WTC11 (cell line): Measurements from ENCODE around the gene IFI44. TPM values are rescaled to one million over a fixed set of nuclear protein-coding genes. Genes with fewer than 3 reads are reported as not detected.

Experiments used
- ATAC-seq: fragments of 200-7000 bp; cut with Tn5 transposase; 2 replicates; pipeline ENCODE4 v1.10.0; 2021; ENCODE audit warnings: mild to moderate bottlenecking, moderate library complexity
- CTCF ChIA-PET: fragments of 300-600 bp; sonication (Branson Sonifier 250); formaldehyde crosslinking; loops from one replicate; lab custom pipeline; 2021; ENCODE audit warnings: antibody characterized with exemption; lab: Charles Lee
- POLR2A ChIA-PET: fragments of 350-600 bp; sonication (Branson Sonifier 250); formaldehyde crosslinking; loops from one replicate; lab custom pipeline; 2021; ENCODE audit warnings: antibody characterized with exemption; lab: Charles Lee
- DNase-seq: peaks from one replicate; pipeline ENCODE4 v3.0.0; 2021; ENCODE audit warnings: low spot score
- H3K27ac Mint-ChIP-seq: 2 replicates; pipeline ENCODE4 v1.8.0; 2021; ENCODE audit warnings: mixed read lengths
- H3K27me3 Mint-ChIP-seq: 2 replicates; pipeline ENCODE4 v1.8.0; 2021; ENCODE audit warnings: low read depth, mild to moderate bottlenecking, moderate library complexity, mixed read lengths
- H3K36me3 Mint-ChIP-seq: 2 replicates; pipeline ENCODE4 v1.8.0; 2021; ENCODE audit warnings: mixed read lengths
- H3K4me1 Mint-ChIP-seq: 2 replicates; pipeline ENCODE4 v1.8.0; 2022; ENCODE audit warnings: mixed read lengths
- H3K4me3 Mint-ChIP-seq: 2 replicates; pipeline ENCODE4 v1.8.0; 2021; ENCODE audit warnings: mild to moderate bottlenecking, moderate library complexity, mixed read lengths
- H3K9me3 Mint-ChIP-seq: 2 replicates; pipeline ENCODE4 v1.8.0; 2021; ENCODE audit warnings: mixed read lengths
- ATF2 ChIP-seq: sonication (generic); formaldehyde crosslinking; IDR thresholded peaks from 2 replicates; pipeline ENCODE4 v1.8.1; 2022; ENCODE audit warnings: low read depth, missing genetic modification reagents, borderline replicate concordance
- CREM ChIP-seq: sonication (generic); formaldehyde crosslinking; IDR thresholded peaks from 2 replicates; pipeline ENCODE4 v1.8.1; 2022; ENCODE audit warnings: mild to moderate bottlenecking, missing genetic modification reagents, moderate library complexity
- ELF4 ChIP-seq: sonication (generic); formaldehyde crosslinking; IDR thresholded peaks from 2 replicates; pipeline ENCODE4 v1.8.1; 2022; ENCODE audit warnings: low read depth, mild to moderate bottlenecking, moderate library complexity, missing genetic modification reagents
- FOXK1 ChIP-seq: sonication (generic); formaldehyde crosslinking; IDR thresholded peaks from 2 replicates; pipeline ENCODE4 v1.8.0; 2022; ENCODE audit warnings: mild to moderate bottlenecking, moderate library complexity, missing genetic modification reagents
- GRHL2 ChIP-seq: fragments of 250-450 bp; sonication (Bioruptor Pico); IDR thresholded peaks from 2 replicates; pipeline ENCODE4 v1.8.0; 2022; ENCODE audit warnings: mild to moderate bottlenecking, moderate library complexity; ENCODE audit not compliant: insufficient replicate concordance, severe bottlenecking
- HMGA2 ChIP-seq: fragments of 250-450 bp; sonication (Bioruptor Pico); IDR thresholded peaks from 2 replicates; pipeline ENCODE4 v1.4.0; 2021; ENCODE audit warnings: mild to moderate bottlenecking, moderate library complexity
- MYBL2 ChIP-seq: sonication (generic); formaldehyde crosslinking; IDR thresholded peaks from 2 replicates; pipeline ENCODE4 v1.8.1; 2023; ENCODE audit warnings: mild to moderate bottlenecking, moderate library complexity, missing genetic modification reagents
- RELA ChIP-seq: sonication (generic); formaldehyde crosslinking; IDR thresholded peaks from 2 replicates; pipeline ENCODE4 v1.8.1; 2022; ENCODE audit warnings: missing genetic modification reagents, mild to moderate bottlenecking, borderline replicate concordance
- RORB ChIP-seq: fragments of 250-450 bp; sonication (Bioruptor Pico); IDR thresholded peaks from 2 replicates; pipeline ENCODE4 v1.9.0; 2021; ENCODE audit warnings: mild to moderate bottlenecking
- SOX15 ChIP-seq: fragments of 250-450 bp; sonication (Bioruptor Pico); IDR thresholded peaks from 2 replicates; pipeline ENCODE4 v1.9.0; 2021; ENCODE audit warnings: mild to moderate bottlenecking
- SP1 ChIP-seq: sonication (generic); formaldehyde crosslinking; conservative IDR thresholded peaks from 2 replicates; pipeline ENCODE4 v1.8.1; 2022; ENCODE audit warnings: missing genetic modification reagents
- TEAD1 ChIP-seq: sonication (generic); formaldehyde crosslinking; IDR thresholded peaks from 2 replicates; pipeline ENCODE4 v1.8.0; 2022; ENCODE audit warnings: mild to moderate bottlenecking, missing genetic modification reagents
- TP53 ChIP-seq: sonication (generic); formaldehyde crosslinking; IDR thresholded peaks from 2 replicates; pipeline ENCODE4 v1.8.1; 2023; ENCODE audit warnings: mild to moderate bottlenecking, missing genetic modification reagents
- ZNF263 ChIP-seq: sonication (generic); formaldehyde crosslinking; IDR thresholded peaks from 2 replicates; pipeline ENCODE4 v1.8.1; 2022; ENCODE audit warnings: low read depth, mild to moderate bottlenecking, moderate library complexity, missing genetic modification reagents
- ZNF317 ChIP-seq: sonication (generic); formaldehyde crosslinking; IDR thresholded peaks from 2 replicates; pipeline ENCODE4 v1.8.1; 2023; ENCODE audit warnings: low read depth, mild to moderate bottlenecking, moderate library complexity, missing genetic modification reagents, borderline replicate concordance
- ZNF425 ChIP-seq: fragments of 250-450 bp; sonication (Bioruptor Pico); conservative IDR thresholded peaks from 2 replicates; pipeline ENCODE4 v1.9.0; 2021; ENCODE audit warnings: mild to moderate bottlenecking
- ZNF671 ChIP-seq: fragments of 250-450 bp; sonication (Bioruptor Pico); IDR thresholded peaks from 2 replicates; pipeline ENCODE4 v1.8.0; 2021; ENCODE audit warnings: mild to moderate bottlenecking
- total RNA-seq: library from RNA; stranded (reverse); gene quantifications from 3 replicates; pipeline ENCODE4 v1.2.3, GENCODE V29; 2021
- TF ChIP-seq, protein P1 (sequence below): sonication (generic); formaldehyde crosslinking; conservative IDR thresholded peaks from 2 replicates; pipeline ENCODE4 v1.8.1; 2022; ENCODE audit warnings: mild to moderate bottlenecking, missing genetic modification reagents
- TF ChIP-seq, protein P2 (sequence below): fragments of 200-600 bp; IDR thresholded peaks from 2 replicates; pipeline ENCODE4 v1.8.0; 2022; ENCODE audit warnings: antibody characterized with exemption
- TF ChIP-seq, protein P3 (sequence below): fragments of 250-450 bp; sonication (Bioruptor Pico); IDR thresholded peaks from 2 replicates; pipeline ENCODE4 v1.8.0; 2021; ENCODE audit warnings: mild to moderate bottlenecking

IFI44 gene
- total RNA-seq, 1 experiment from 2014 or later = 0.15 TPM

DNA sequence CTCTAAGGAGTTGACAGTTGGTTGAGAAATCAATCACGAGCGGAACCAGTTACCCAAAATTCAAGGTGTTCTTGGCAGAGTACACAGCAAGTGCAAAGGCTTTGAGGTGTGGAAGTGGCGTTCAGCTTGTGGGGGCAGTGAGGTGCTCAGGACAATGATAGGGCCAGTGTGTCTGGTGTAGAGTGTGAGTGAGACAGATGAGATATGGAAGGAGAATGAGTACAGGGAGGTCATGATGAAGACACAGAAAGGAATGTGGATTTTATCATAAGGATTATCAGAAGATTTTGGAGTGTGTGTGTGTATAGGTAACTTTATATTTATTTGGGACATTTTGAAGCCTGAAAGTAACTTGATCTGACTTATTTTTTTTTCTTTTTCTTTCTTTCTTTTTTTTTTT is 40.9 kb downstream of the IFI44 start:
- Mint-ChIP-seq H3K36me3 (peaks cover 8% of the 10 kb centered on the region), H3K27me3 (no peaks in the 10 kb centered on the region), H3K4me1 (peaks cover 4% of the 10 kb centered on the region), H3K4me3 (no peak overlapping the region), H3K27ac (no peak overlapping the region), H3K9me3 (peaks cover 17% of the 10 kb centered on the region)
- CTCF ChIA-PET = no interaction called here
- TF ChIP-seq CREM (CRISPR knock-in tag) (no peak), SOX15 (no peak), ZNF263 (CRISPR knock-in tag) (no peak), ELF4 (CRISPR knock-in tag) (no peak), ATF2 (no peak), RELA (no peak), TP53 (CRISPR knock-in tag) (no peak)
- DNase-seq (no peak), ATAC-seq (no peak)
- POLR2A ChIA-PET = no interaction called here

GRCh38 chr1:78691995-78692747 is 42.5 kb downstream of the IFI44 start:
- Mint-ChIP-seq H3K4me3 (no peak overlapping the region), H3K27me3 (no peaks in the 10 kb centered on the region), H3K36me3 (peaks cover 8% of the 10 kb centered on the region), H3K4me1 (peaks cover 4% of the 10 kb centered on the region), H3K27ac (no peak overlapping the region), H3K9me3 (peaks cover 17% of the 10 kb centered on the region)
- ChIA-PET CTCF (no interaction called here), POLR2A (no interaction called here)
- ATAC-seq (no peak), DNase-seq (no peak)
- TF ChIP-seq HMGA2 (CRISPR knock-in tag) (no peak), FOXK1 (CRISPR knock-in tag) (no peak), MYBL2 (no peak), ZNF671 (CRISPR knock-in tag) (no peak), SP1 (CRISPR knock-in tag) (no peak), ZNF425 (no peak), RORB (CRISPR knock-in tag) (no peak)
- TF ChIP-seq, protein P1, sequence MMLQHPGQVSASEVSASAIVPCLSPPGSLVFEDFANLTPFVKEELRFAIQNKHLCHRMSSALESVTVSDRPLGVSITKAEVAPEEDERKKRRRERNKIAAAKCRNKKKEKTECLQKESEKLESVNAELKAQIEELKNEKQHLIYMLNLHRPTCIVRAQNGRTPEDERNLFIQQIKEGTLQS = no peak

- ATAC-seq (no peak), DNase-seq (no peak)
- no peaks in the 10 kb centered on the region for H3K4me1 Mint-ChIP-seq
- CTCF ChIA-PET = no interaction called here
- POLR2A ChIA-PET = no interaction called here
- H3K27me3 Mint-ChIP-seq = no peaks in the 10 kb centered on the region; the same call in 1 of the 2 replicates
- peaks cover 20% of the 10 kb centered on the region for H3K9me3 Mint-ChIP-seq
- H3K4me3 Mint-ChIP-seq = no peak overlapping the region
- H3K36me3 Mint-ChIP-seq = peaks cover 9% of the 10 kb centered on the region
- H3K27ac Mint-ChIP-seq = no peak overlapping the region
- TF ChIP-seq SP1 (CRISPR knock-in tag) = no peak
- TF ChIP-seq GRHL2 (CRISPR knock-in tag) = no peak
- TF ChIP-seq, protein P2, sequence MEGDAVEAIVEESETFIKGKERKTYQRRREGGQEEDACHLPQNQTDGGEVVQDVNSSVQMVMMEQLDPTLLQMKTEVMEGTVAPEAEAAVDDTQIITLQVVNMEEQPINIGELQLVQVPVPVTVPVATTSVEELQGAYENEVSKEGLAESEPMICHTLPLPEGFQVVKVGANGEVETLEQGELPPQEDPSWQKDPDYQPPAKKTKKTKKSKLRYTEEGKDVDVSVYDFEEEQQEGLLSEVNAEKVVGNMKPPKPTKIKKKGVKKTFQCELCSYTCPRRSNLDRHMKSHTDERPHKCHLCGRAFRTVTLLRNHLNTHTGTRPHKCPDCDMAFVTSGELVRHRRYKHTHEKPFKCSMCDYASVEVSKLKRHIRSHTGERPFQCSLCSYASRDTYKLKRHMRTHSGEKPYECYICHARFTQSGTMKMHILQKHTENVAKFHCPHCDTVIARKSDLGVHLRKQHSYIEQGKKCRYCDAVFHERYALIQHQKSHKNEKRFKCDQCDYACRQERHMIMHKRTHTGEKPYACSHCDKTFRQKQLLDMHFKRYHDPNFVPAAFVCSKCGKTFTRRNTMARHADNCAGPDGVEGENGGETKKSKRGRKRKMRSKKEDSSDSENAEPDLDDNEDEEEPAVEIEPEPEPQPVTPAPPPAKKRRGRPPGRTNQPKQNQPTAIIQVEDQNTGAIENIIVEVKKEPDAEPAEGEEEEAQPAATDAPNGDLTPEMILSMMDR = no peak
- TF ChIP-seq TEAD1 (CRISPR knock-in tag) = no peak
- no peak for TF ChIP-seq ZNF425
- TF ChIP-seq, protein P3, sequence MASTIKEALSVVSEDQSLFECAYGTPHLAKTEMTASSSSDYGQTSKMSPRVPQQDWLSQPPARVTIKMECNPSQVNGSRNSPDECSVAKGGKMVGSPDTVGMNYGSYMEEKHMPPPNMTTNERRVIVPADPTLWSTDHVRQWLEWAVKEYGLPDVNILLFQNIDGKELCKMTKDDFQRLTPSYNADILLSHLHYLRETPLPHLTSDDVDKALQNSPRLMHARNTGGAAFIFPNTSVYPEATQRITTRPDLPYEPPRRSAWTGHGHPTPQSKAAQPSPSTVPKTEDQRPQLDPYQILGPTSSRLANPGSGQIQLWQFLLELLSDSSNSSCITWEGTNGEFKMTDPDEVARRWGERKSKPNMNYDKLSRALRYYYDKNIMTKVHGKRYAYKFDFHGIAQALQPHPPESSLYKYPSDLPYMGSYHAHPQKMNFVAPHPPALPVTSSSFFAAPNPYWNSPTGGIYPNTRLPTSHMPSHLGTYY (CRISPR knock-in tag) = no peak
- TF ChIP-seq ZNF317 = no peak
Observed at GRCh38 chr1:78699813-78700212, 50.2 kb downstream of the IFI44 start.
